HepG2 (cell line): Measurements from ENCODE around the gene CLIP2. TPM values are rescaled to one million over a fixed set of nuclear protein-coding genes. Genes with fewer than 3 reads are reported as not detected.

Source experiments
- CREM ChIP-seq, 2 experiments: sonication (generic) in 1 of 2; formaldehyde crosslinking in 1 of 2; IDR thresholded peaks; 2 replicates each; pipeline versions ENCODE4 v1.4.0 to v1.6.1; 2016 to 2020; ENCODE audit warnings: antibody characterized with exemption in 1 of 2, mild to moderate bottlenecking in 1 of 2, missing genetic modification reagents in 1 of 2
- KLF9 ChIP-seq: IDR thresholded peaks from 2 replicates; pipeline ENCODE4 v1.6.1; 2016; ENCODE audit warnings: low read depth
- MEIS2 ChIP-seq: sonication (generic); formaldehyde crosslinking; IDR thresholded peaks from 2 replicates; pipeline ENCODE4 v1.9.0; 2021; ENCODE audit warnings: mild to moderate bottlenecking, missing genetic modification reagents
- MTA3 ChIP-seq: sonication (generic); formaldehyde crosslinking; IDR thresholded peaks from 2 replicates; pipeline ENCODE4 v1.4.0; 2020; ENCODE audit warnings: missing genetic modification reagents
- NCOA2 ChIP-seq: sonication (generic); formaldehyde crosslinking; IDR thresholded peaks from 2 replicates; pipeline ENCODE4 v1.8.0; 2022; ENCODE audit warnings: inconsistent platforms
- PCBP1 ChIP-seq: fragments of 200-400 bp; formaldehyde crosslinking; IDR thresholded peaks from 2 replicates; pipeline ENCODE4 v1.6.1; 2017; ENCODE audit warnings: mild to moderate bottlenecking, low read depth, low read length, borderline replicate concordance
- RELA ChIP-seq: sonication (generic); formaldehyde crosslinking; IDR thresholded peaks from 2 replicates; pipeline ENCODE4 v1.4.0; 2020; ENCODE audit warnings: missing genetic modification reagents
- SKI ChIP-seq: fragments of 450-650 bp; IDR thresholded peaks from one replicate; pipeline ENCODE4 v1.6.1; 2018; ENCODE audit warnings: mild to moderate bottlenecking; ENCODE audit not compliant: partially characterized antibody
- SP4 ChIP-seq: sonication (generic); formaldehyde crosslinking; IDR thresholded peaks from 2 replicates; pipeline ENCODE4 v1.8.1; 2023; ENCODE audit warnings: mild to moderate bottlenecking, missing genetic modification reagents
- STAT5B ChIP-seq: sonication (generic); formaldehyde crosslinking; IDR thresholded peaks from 2 replicates; pipeline ENCODE4 v1.4.0; 2020; ENCODE audit warnings: missing genetic modification reagents
- TCF12 ChIP-seq, 2 experiments: fragments of 450-650 bp in 1 of 2; sonication (generic) in 1 of 2; formaldehyde crosslinking in 1 of 2; IDR thresholded peaks; 2 replicates each; pipeline versions ENCODE4 v1.6.1 to v1.8.0; 2017 to 2022; ENCODE audit warnings: antibody characterized with exemption in 1 of 2, mild to moderate bottlenecking in 1 of 2, missing genetic modification reagents in 1 of 2, moderate library complexity in 1 of 2
- ZNF121 ChIP-seq: sonication (generic); formaldehyde crosslinking; IDR thresholded peaks from 2 replicates; pipeline ENCODE4 v1.5.0; 2020; ENCODE audit warnings: mild to moderate bottlenecking, missing genetic modification reagents
- ZNF136 ChIP-seq: sonication (generic); formaldehyde crosslinking; IDR thresholded peaks from 2 replicates; pipeline ENCODE4 v1.8.1; 2022; ENCODE audit warnings: low read depth, mild to moderate bottlenecking, moderate library complexity, missing genetic modification reagents
- ZNF17 ChIP-seq: sonication (generic); formaldehyde crosslinking; IDR thresholded peaks from 2 replicates; pipeline ENCODE4 v1.5.0; 2020; ENCODE audit warnings: mild to moderate bottlenecking, missing genetic modification reagents
- ZNF232 ChIP-seq: sonication (generic); formaldehyde crosslinking; IDR thresholded peaks from 2 replicates; pipeline ENCODE4 v1.4.0; 2020; ENCODE audit warnings: missing genetic modification reagents, borderline replicate concordance
- ZNF296 ChIP-seq: sonication (generic); formaldehyde crosslinking; conservative IDR thresholded peaks from 2 replicates; pipeline ENCODE4 v1.5.0; 2020; ENCODE audit warnings: mild to moderate bottlenecking, missing genetic modification reagents
- ZNF44 ChIP-seq: sonication (generic); formaldehyde crosslinking; IDR thresholded peaks from 2 replicates; pipeline ENCODE4 v1.5.1; 2020; ENCODE audit warnings: mild to moderate bottlenecking, missing genetic modification reagents
- ZNF577 ChIP-seq: sonication (generic); formaldehyde crosslinking; IDR thresholded peaks from 2 replicates; pipeline ENCODE4 v1.4.0; 2020; ENCODE audit warnings: mild to moderate bottlenecking, low read depth, missing genetic modification reagents, borderline replicate concordance
- ZNF614 ChIP-seq: IDR thresholded peaks from 2 replicates; pipeline ENCODE4 v1.6.1; 2018; ENCODE audit warnings: missing biosample characterization, missing genetic modification reagents, inconsistent platforms, borderline replicate concordance
- ZNF616 ChIP-seq: sonication (generic); formaldehyde crosslinking; IDR thresholded peaks from 2 replicates; pipeline ENCODE4 v1.5.0; 2020; ENCODE audit warnings: low read depth, mild to moderate bottlenecking, missing genetic modification reagents
- ZNF629 ChIP-seq: sonication (generic); formaldehyde crosslinking; conservative IDR thresholded peaks from 2 replicates; pipeline ENCODE4 v1.5.0; 2020; ENCODE audit warnings: missing genetic modification reagents
- ZNF792 ChIP-seq: IDR thresholded peaks from 2 replicates; pipeline ENCODE4 v1.6.1; 2016
- polyA plus RNA-seq, 8 experiments: library from polyadenylated mRNA; depleted of rRNA in 3 of 8; stranded (reverse) in 7 of 8; unstranded in 1 of 8; fragments of >200 nt; fragmentation: Illumina TruSeq in 4 of 8; extraction: Trizol in 4 of 8; gene quantifications; 2 replicates each; pipeline versions ENCODE4 v1.2.1 to v1.2.3, GENCODE V29; 2011 to 2016; ENCODE audit warnings: low read depth in 4 of 8, missing spikeins in 1 of 8, mixed read lengths in 1 of 8; ENCODE audit not compliant: insufficient read depth in 1 of 8
- total RNA-seq, 5 experiments: library from RNA; depleted of rRNA; stranded (reverse); fragments of >200 nt; fragmentation: Illumina TruSeq; extraction: Trizol; gene quantifications; 2 replicates each; pipeline ENCODE4 v1.2.3, GENCODE V29; 2016; ENCODE audit warnings: low read depth in 1 of 5
- TF ChIP-seq, protein P1 (sequence below): IDR thresholded peaks from 2 replicates; pipeline ENCODE4 v1.6.1; 2016; ENCODE audit warnings: low read depth, control low read depth
- TF ChIP-seq, protein P2 (sequence below): sonication (generic); formaldehyde crosslinking; IDR thresholded peaks from 2 replicates; pipeline ENCODE4 v1.9.0; 2022; ENCODE audit warnings: low read depth, missing genetic modification reagents
- TF ChIP-seq, protein P3 (sequence below): sonication (generic); formaldehyde crosslinking; IDR thresholded peaks from 2 replicates; pipeline ENCODE4; 2020; ENCODE audit warnings: missing genetic modification reagents, mild to moderate bottlenecking, borderline replicate concordance

CLIP2 gene
- total and polyA plus RNA-seq, 2 of the 13 experiments (the other 11 are each of a cell fraction or from before 2014, with no cell fraction given): 6.5 to 17.4 TPM

DNA sequence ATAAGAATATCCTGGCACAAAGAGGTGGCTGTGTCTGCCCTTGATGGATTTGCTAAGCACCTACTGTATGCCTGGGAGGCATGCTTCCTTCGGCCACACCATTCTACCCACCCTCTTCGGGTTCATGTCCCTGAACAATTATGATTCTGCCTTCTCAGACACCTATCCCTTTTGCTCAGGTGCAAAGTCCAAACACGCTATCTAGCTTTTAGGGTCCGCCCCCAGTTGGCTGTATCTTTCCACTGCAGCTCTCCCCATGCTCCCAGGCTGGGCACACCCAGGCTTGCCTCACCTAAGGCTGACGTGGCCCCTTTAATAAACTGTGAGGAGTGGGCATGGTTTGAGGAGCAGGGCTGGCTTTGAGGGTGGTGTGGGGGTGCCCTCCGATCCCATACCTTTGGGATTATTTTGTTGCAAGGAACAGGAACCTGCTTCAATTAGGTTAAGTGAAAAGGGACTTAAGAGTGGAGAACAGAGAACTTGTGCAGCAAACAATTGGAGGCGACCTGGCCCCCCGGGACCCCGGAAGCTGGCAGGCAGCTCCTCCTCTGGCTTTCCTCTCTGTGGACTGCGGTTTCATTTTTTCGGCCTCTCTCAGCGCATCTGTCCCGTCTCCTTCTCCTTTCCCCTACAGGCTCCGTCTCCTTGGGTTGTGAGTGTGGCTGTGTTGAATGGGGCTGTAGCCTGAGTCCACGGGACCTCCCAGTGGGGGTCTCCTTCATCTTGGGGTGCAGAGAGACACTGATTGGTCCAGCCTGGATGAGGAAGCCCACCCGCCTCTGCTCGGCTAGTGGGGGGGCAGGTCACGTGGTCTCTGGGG lies 3.8 kb downstream of the CLIP2 start (continued):
- no peak for TF ChIP-seq TCF12 (IDR thresholded peaks at IDR 0.05)
- TF ChIP-seq TCF12 (CRISPR knock-in tag; IDR thresholded peaks at IDR 0.05): no peak
- TF ChIP-seq MEIS2 (CRISPR knock-in tag): no peak
- no peak for TF ChIP-seq ZNF296 (CRISPR knock-in tag)
- no peak; the same call in 1 of the 2 replicates for TF ChIP-seq CREM (IDR thresholded peaks at IDR 0.05)
- TF ChIP-seq CREM (CRISPR knock-in tag; IDR thresholded peaks at IDR 0.05): no peak
- no peak for TF ChIP-seq RELA (CRISPR knock-in tag)
- peak; percentile 87 for TF ChIP-seq ZNF792 (CRISPR knock-in tag)
- TF ChIP-seq ZNF577 (CRISPR knock-in tag): no peak
- TF ChIP-seq, protein P1, sequence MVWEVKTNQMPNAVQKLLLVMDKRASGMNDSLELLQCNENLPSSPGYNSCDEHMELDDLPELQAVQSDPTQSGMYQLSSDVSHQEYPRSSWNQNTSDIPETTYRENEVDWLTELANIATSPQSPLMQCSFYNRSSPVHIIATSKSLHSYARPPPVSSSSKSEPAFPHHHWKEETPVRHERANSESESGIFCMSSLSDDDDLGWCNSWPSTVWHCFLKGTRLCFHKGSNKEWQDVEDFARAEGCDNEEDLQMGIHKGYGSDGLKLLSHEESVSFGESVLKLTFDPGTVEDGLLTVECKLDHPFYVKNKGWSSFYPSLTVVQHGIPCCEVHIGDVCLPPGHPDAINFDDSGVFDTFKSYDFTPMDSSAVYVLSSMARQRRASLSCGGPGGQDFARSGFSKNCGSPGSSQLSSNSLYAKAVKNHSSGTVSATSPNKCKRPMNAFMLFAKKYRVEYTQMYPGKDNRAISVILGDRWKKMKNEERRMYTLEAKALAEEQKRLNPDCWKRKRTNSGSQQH (CRISPR knock-in tag): no peak; the same call in none of the 2 replicates
- no peak for TF ChIP-seq STAT5B (CRISPR knock-in tag)
- no peak for TF ChIP-seq MTA3
- no peak for TF ChIP-seq SP4
- no peak; the same call in 1 of the 2 replicates for TF ChIP-seq ZNF232 (CRISPR knock-in tag)
- TF ChIP-seq ZNF629: no peak
- TF ChIP-seq ZNF17 (CRISPR knock-in tag): no peak
- peak; percentile 78; the same call in 1 of the 2 replicates for TF ChIP-seq ZNF614 (CRISPR knock-in tag)
- TF ChIP-seq NCOA2 (CRISPR knock-in tag): peak; percentile 78
- TF ChIP-seq, protein P2, sequence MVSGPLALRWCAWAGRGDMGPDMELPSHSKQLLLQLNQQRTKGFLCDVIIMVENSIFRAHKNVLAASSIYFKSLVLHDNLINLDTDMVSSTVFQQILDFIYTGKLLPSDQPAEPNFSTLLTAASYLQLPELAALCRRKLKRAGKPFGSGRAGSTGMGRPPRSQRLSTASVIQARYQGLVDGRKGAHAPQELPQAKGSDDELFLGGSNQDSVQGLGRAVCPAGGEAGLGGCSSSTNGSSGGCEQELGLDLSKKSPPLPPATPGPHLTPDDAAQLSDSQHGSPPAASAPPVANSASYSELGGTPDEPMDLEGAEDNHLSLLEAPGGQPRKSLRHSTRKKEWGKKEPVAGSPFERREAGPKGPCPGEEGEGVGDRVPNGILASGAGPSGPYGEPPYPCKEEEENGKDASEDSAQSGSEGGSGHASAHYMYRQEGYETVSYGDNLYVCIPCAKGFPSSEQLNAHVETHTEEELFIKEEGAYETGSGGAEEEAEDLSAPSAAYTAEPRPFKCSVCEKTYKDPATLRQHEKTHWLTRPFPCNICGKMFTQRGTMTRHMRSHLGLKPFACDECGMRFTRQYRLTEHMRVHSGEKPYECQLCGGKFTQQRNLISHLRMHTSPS (CRISPR knock-in tag): peak; percentile 52; the same call in 1 of the 2 replicates
- peak; percentile 59 for TF ChIP-seq SKI
- TF ChIP-seq KLF9 (CRISPR knock-in tag): no peak
- TF ChIP-seq, protein P3, sequence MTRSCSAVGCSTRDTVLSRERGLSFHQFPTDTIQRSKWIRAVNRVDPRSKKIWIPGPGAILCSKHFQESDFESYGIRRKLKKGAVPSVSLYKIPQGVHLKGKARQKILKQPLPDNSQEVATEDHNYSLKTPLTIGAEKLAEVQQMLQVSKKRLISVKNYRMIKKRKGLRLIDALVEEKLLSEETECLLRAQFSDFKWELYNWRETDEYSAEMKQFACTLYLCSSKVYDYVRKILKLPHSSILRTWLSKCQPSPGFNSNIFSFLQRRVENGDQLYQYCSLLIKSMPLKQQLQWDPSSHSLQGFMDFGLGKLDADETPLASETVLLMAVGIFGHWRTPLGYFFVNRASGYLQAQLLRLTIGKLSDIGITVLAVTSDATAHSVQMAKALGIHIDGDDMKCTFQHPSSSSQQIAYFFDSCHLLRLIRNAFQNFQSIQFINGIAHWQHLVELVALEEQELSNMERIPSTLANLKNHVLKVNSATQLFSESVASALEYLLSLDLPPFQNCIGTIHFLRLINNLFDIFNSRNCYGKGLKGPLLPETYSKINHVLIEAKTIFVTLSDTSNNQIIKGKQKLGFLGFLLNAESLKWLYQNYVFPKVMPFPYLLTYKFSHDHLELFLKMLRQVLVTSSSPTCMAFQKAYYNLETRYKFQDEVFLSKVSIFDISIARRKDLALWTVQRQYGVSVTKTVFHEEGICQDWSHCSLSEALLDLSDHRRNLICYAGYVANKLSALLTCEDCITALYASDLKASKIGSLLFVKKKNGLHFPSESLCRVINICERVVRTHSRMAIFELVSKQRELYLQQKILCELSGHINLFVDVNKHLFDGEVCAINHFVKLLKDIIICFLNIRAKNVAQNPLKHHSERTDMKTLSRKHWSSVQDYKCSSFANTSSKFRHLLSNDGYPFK: 0 out of 2 replicates have a peak, but pooled peaks have one; percentile 41
- no peak for TF ChIP-seq ZNF616 (CRISPR knock-in tag)
- TF ChIP-seq ZNF44: no peak
- no peak for TF ChIP-seq PCBP1
- TF ChIP-seq ZNF121 (CRISPR knock-in tag): no peak
- no peak for TF ChIP-seq ZNF136 (CRISPR knock-in tag)
